Liver (tissue), 9 donors: ENCODE data around the gene MTRF1L. TPM values are rescaled to one million over a fixed set of nuclear protein-coding genes. Genes with fewer than 3 reads are reported as not detected.

Experiments
- DNase-seq: peaks from one replicate; pipeline ENCODE4 v3.0.0-alpha.2; 2017; ENCODE audit warnings: low spot score
- H3K27ac ChIP-seq, 2 donors: one replicate each; pipeline ENCODE4 v1.7.0; 2013; ENCODE audit warnings: inconsistent platforms in 2 of 2, low read length in 2 of 2, control low read depth in 1 of 2, low read depth in 1 of 2, mild to moderate bottlenecking in 1 of 2
- H3K27me3 ChIP-seq, 4 donors: one replicate each; pipeline versions ENCODE4 v1.6.1 to v1.7.0; 2013; ENCODE audit warnings: low read length in 3 of 4, inconsistent platforms in 1 of 4, mild to moderate bottlenecking in 1 of 4, moderate library complexity in 1 of 4; ENCODE audit not compliant: control insufficient read depth in 4 of 4, insufficient read depth in 4 of 4
- H3K36me3 ChIP-seq, 4 donors: one replicate each; pipeline versions ENCODE4 v1.6.1 to v1.7.0; 2013; ENCODE audit warnings: low read length in 3 of 4, mild to moderate bottlenecking in 3 of 4, low read depth in 1 of 4, moderate library complexity in 1 of 4; ENCODE audit not compliant: control insufficient read depth in 4 of 4, insufficient read depth in 3 of 4
- H3K4me1 ChIP-seq, 4 donors: one replicate each; pipeline versions ENCODE4 v1.6.1 to v1.7.0; 2013; ENCODE audit warnings: low read length in 3 of 4, mild to moderate bottlenecking in 3 of 4, moderate library complexity in 1 of 4; ENCODE audit not compliant: control insufficient read depth in 4 of 4, insufficient read depth in 4 of 4
- H3K4me3 ChIP-seq, 3 donors: one replicate each; pipeline versions ENCODE4 v1.6.1 to v1.7.0; 2013; ENCODE audit warnings: low read length in 3 of 3, control low read depth in 1 of 3, low read depth in 1 of 3, mild to moderate bottlenecking in 1 of 3
- H3K9ac ChIP-seq, 2 donors: one replicate each; pipeline ENCODE4 v1.7.0; 2013; ENCODE audit warnings: low read length in 2 of 2, mild to moderate bottlenecking in 2 of 2, moderate library complexity in 2 of 2, control low read depth in 1 of 2, low read depth in 1 of 2
- H3K9me3 ChIP-seq, 4 donors: one replicate each; pipeline versions ENCODE4 v1.6.1 to v1.7.0; 2013; ENCODE audit warnings: low read length in 3 of 4; ENCODE audit not compliant: control insufficient read depth in 4 of 4
- ATF3 ChIP-seq: IDR thresholded peaks from 2 replicates; pipeline ENCODE4 v1.6.1; 2016; ENCODE audit warnings: antibody characterized with exemption
- EGR1 ChIP-seq, 2 donors: IDR thresholded peaks; 2 replicates each; pipeline ENCODE4 v1.6.1; 2016 to 2018; ENCODE audit warnings: antibody characterized with exemption in 2 of 2, low read depth in 2 of 2
- FOXA2 ChIP-seq: IDR thresholded peaks from 2 replicates; pipeline ENCODE4 v1.6.1; 2016; ENCODE audit warnings: antibody characterized with exemption
- GABPA ChIP-seq, 2 donors: IDR thresholded peaks in 1 of 2; conservative IDR thresholded peaks in 1 of 2; 2 replicates each; pipeline ENCODE4 v1.6.1; 2016; ENCODE audit warnings: antibody characterized with exemption in 2 of 2, mild to moderate bottlenecking in 1 of 2, moderate library complexity in 1 of 2
- HNF4G ChIP-seq: IDR thresholded peaks from 2 replicates; pipeline ENCODE4 v1.6.1; 2016; ENCODE audit warnings: antibody characterized with exemption
- JUND ChIP-seq, 2 donors: IDR thresholded peaks; 2 replicates each; pipeline ENCODE4 v1.6.1; 2016; ENCODE audit warnings: antibody characterized with exemption in 2 of 2
- MAX ChIP-seq: IDR thresholded peaks from 2 replicates; pipeline ENCODE4 v1.6.1; 2016; ENCODE audit warnings: antibody characterized with exemption
- NR2F2 ChIP-seq: IDR thresholded peaks from 2 replicates; pipeline ENCODE4 v1.6.1; 2016; ENCODE audit warnings: antibody characterized with exemption
- RAD21 ChIP-seq, 2 donors: IDR thresholded peaks; 2 replicates each; pipeline ENCODE4 v1.6.1; 2016; ENCODE audit warnings: antibody characterized with exemption in 2 of 2, mild to moderate bottlenecking in 2 of 2
- REST ChIP-seq: IDR thresholded peaks from 2 replicates; pipeline ENCODE4 v1.6.1; 2016; ENCODE audit warnings: antibody characterized with exemption, mild to moderate bottlenecking
- RXRA ChIP-seq, 2 donors: IDR thresholded peaks; 2 replicates each; pipeline ENCODE4 v1.6.1; 2017 to 2018; ENCODE audit warnings: antibody characterized with exemption in 2 of 2, mild to moderate bottlenecking in 1 of 2
- SP1 ChIP-seq: IDR thresholded peaks from 2 replicates; pipeline ENCODE4 v1.6.1; 2018; ENCODE audit warnings: antibody characterized with exemption, mild to moderate bottlenecking
- TAF1 ChIP-seq: conservative IDR thresholded peaks from 2 replicates; pipeline ENCODE4 v1.6.1; 2016; ENCODE audit warnings: antibody characterized with exemption, mild to moderate bottlenecking
- YY1 ChIP-seq: IDR thresholded peaks from 2 replicates; pipeline ENCODE4 v1.6.1; 2016; ENCODE audit warnings: antibody characterized with exemption, mild to moderate bottlenecking
- WGBS: extraction: QIAGEN DNeasy Blood & Tissue Kit; methylation state at CpG from one replicate; pipeline ENCODE4 v1.1.7; 2013; 5-methylcytosine and 5-hydroxymethylcytosine counted together
- polyA plus RNA-seq, 2 donors: library from polyadenylated mRNA; stranded (reverse) in 1 of 2; unstranded in 1 of 2; fragments of 200-250 nt in 1 of 2; fragments of >200 nt in 1 of 2; fragmentation: Nextera tagmentation in 1 of 2; extraction: Ambion mirVana in 1 of 2; gene quantifications; one replicate each; pipeline versions ENCODE4 v1.2.1 to v1.2.3, GENCODE V29; 2013 to 2015
- total RNA-seq, 2 donors: library from RNA; depleted of rRNA; stranded (reverse); fragments of >200 nt; gene quantifications; one replicate each; pipeline ENCODE4 v1.2.3, GENCODE V29; 2014
- TF ChIP-seq, protein P1 (sequence below): fragments of 150-350 bp; IDR thresholded peaks from 2 replicates; pipeline ENCODE4 v1.5.1; 2017; ENCODE audit warnings: improper control_type of control experiment, low read depth, low read length; ENCODE audit not compliant: missing input control
- donor health status: healthy.
- donor health status: healthy.
- donor health status: healthy.
- donor health status: healthy.
- donor health status: healthy.

The MTRF1L gene
- total and polyA plus RNA-seq, 4 donors = 6.1 to 11.1 (median 8.4) TPM

DNA sequence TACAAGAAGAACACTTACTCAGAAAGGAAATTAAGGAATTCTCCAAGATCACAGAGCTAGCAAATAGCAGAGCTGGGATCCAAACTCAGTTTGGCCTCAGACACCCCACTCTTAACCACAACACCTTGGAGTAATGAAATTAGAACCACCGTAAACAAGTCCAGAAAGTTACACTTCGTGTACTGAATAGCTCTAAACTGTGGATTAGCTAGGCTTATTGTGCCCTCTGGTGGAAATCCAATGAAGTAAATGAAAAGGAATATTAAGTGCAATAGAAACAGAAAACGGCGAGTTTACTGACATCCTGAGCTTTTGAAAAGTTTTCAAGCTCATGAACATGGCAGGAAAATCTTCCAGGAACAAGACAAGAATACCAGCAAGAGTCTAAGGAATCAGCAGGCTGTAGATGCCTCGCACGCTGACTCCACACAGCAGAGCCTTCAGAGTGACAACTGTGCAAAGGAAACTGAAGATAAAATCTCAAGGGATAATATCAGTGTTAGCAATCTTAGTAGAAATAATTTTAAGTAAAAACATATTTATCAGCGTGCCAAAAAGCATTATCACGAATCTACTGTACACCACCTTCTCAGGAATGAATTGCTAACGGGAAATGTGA is 54.2 kb downstream of the MTRF1L start:
- no peaks in the 10 kb centered on the region for H3K4me1 ChIP-seq
- H3K4me3 ChIP-seq = no peak overlapping the region
- TF ChIP-seq, protein P1, sequence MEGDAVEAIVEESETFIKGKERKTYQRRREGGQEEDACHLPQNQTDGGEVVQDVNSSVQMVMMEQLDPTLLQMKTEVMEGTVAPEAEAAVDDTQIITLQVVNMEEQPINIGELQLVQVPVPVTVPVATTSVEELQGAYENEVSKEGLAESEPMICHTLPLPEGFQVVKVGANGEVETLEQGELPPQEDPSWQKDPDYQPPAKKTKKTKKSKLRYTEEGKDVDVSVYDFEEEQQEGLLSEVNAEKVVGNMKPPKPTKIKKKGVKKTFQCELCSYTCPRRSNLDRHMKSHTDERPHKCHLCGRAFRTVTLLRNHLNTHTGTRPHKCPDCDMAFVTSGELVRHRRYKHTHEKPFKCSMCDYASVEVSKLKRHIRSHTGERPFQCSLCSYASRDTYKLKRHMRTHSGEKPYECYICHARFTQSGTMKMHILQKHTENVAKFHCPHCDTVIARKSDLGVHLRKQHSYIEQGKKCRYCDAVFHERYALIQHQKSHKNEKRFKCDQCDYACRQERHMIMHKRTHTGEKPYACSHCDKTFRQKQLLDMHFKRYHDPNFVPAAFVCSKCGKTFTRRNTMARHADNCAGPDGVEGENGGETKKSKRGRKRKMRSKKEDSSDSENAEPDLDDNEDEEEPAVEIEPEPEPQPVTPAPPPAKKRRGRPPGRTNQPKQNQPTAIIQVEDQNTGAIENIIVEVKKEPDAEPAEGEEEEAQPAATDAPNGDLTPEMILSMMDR = peak; percentile 60
- TF ChIP-seq HNF4G = no peak
- TF ChIP-seq GABPA (IDR thresholded peaks at IDR 0.05 in 1 of 2, conservative IDR thresholded peaks at IDR 0.05 in 1 of 2) = no peak
- TF ChIP-seq EGR1 (IDR thresholded peaks at IDR 0.05; ENCODE audit: low read depth in 2 of 2) = no peak
- TF ChIP-seq MAX = no peak
- TF ChIP-seq RAD21 (IDR thresholded peaks at IDR 0.05) = peak; percentile 89
- WGBS = 26% methylated on average over 9 of the region's 9 CpGs
- no peak overlapping the region for H3K9ac ChIP-seq
- H3K9me3 ChIP-seq = no peaks in the 10 kb centered on the region
- no peak for DNase-seq
- H3K36me3 ChIP-seq = no peaks in the 10 kb centered on the region
- no peak overlapping the region for H3K27ac ChIP-seq
- H3K27me3 ChIP-seq = peaks cover 0 to 3% (median 0%) of the 10 kb centered on the region in 4 donors

GRCh38 chr6:152946995-152947394 is 55.5 kb downstream of the MTRF1L start:
- H3K9me3 ChIP-seq = no peaks in the 10 kb centered on the region
- H3K4me3 ChIP-seq = no peak overlapping the region
- 60% methylated on average over 2 of the region's 2 CpGs for WGBS
- H3K36me3 ChIP-seq = no peaks in the 10 kb centered on the region
- no peak for DNase-seq
- H3K27me3 ChIP-seq = peaks cover 0 to 3% (median 0%) of the 10 kb centered on the region in 4 donors
- H3K9ac ChIP-seq = no peak overlapping the region
- no peaks in the 10 kb centered on the region for H3K4me1 ChIP-seq
- H3K27ac ChIP-seq = no peak overlapping the region
- no peak for TF ChIP-seq TAF1
- TF ChIP-seq RXRA (IDR thresholded peaks at IDR 0.05) = no peak
- no peak for TF ChIP-seq YY1
- TF ChIP-seq ATF3 = no peak

- H3K4me1 ChIP-seq = no peaks in the 10 kb centered on the region
- no peaks in the 10 kb centered on the region for H3K36me3 ChIP-seq
- no peaks in the 10 kb centered on the region for H3K9me3 ChIP-seq
- no peak overlapping the region for H3K27ac ChIP-seq
- no peak overlapping the region for H3K9ac ChIP-seq
- 90% methylated on average over 3 of the region's 3 CpGs for WGBS
- TF ChIP-seq NR2F2 (no peak), RXRA (IDR thresholded peaks at IDR 0.05) (no peak), JUND (IDR thresholded peaks at IDR 0.05) (no peak), YY1 (no peak), RAD21 (IDR thresholded peaks at IDR 0.05) (no peak), EGR1 (IDR thresholded peaks at IDR 0.05; ENCODE audit: low read depth in 2 of 2) (no peak), FOXA2 (no peak), SP1 (no peak), MAX (no peak), ATF3 (no peak), REST (no peak)
- no peak overlapping the region for H3K4me3 ChIP-seq
- peaks cover 0 to 3% (median 0%) of the 10 kb centered on the region in 4 donors for H3K27me3 ChIP-seq
- DNase-seq = no peak
These were observed 56.0 kb downstream of the MTRF1L start for GRCh38 chr6:152946484-152946883.
